ENCODE data around the gene SLC1A5.
"Not testable (repeated sequence)": the region's sequence is repeated elsewhere in the genome, so short reads cannot be mapped to it uniquely, and the experiment has no call there.

Gene SLC1A5

GRCh38 chr19:46813839-46814358 lies 25.5 kb upstream of the SLC1A5 start:
- no peak overlapping the region for H3K4me3 ChIP-seq (ENCODE audit: low read depth, low read length)
- peak; percentile 83 for DNase-seq (ENCODE audit: low read depth)
- no peak for TF ChIP-seq CTCF (IDR thresholded peaks at IDR 0.05; ENCODE audit: control insufficient read depth, extremely low read depth, insufficient read depth)

DNA sequence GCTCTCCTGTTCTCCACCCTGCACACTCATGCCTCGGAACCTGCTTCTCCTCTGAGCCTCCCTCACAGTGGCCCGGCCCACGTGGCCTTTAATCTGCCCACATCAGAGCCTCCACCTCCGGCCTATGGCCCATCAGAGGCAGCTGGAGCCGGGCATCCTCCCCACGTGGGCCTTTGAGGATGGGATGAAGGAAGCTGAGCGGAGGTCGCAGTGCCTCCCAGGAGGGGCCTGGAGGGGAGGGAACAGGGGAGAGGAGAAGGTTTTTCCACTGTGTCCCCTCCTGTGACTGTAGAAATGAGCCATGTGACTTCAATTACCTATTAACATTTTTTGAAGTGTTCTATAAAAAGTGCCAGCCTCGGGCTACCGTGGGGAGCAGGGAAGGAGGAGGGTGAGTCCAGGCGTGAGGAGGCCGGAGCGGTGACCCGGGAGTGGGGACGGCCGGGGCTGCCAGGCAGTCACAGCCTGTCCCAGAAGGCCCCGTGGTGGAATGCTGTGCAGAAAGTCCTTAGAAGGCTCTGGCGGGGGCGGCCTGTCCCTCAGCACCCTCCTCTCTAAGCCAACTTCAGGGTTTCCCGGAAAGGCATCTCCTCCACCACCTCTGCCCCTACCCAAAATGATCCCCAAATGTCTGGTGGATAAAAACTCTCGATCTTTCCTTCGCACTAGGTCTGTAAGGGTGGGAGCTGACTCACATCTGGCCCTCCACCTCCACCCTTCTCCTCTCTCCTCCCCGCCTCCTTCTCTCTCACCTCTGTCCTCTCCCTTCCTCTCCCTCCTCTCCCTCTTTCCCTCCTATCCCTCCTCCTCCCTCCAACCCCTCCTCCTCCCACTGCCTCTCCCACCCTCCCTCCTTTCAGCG lies 24.8 kb upstream of the SLC1A5 start:
- TF ChIP-seq CTCF (IDR thresholded peaks at IDR 0.05; ENCODE audit: control insufficient read depth, extremely low read depth, insufficient read depth) = no peak
- no peak for DNase-seq (ENCODE audit: low read depth)
- H3K4me3 ChIP-seq (ENCODE audit: low read depth, low read length) = no peak overlapping the region

- no peak for DNase-seq (ENCODE audit: low read depth)
- no peak for TF ChIP-seq CTCF (IDR thresholded peaks at IDR 0.05; ENCODE audit: control insufficient read depth, extremely low read depth, insufficient read depth)
- no peak overlapping the region for H3K4me3 ChIP-seq (ENCODE audit: low read depth, low read length)
Observed at GRCh38 chr19:46809534-46810272, 21.3 kb upstream of the SLC1A5 start.

- no peak for DNase-seq (ENCODE audit: low read depth)
- no peak overlapping the region for H3K4me3 ChIP-seq (ENCODE audit: low read depth, low read length)
- TF ChIP-seq CTCF (IDR thresholded peaks at IDR 0.05; ENCODE audit: control insufficient read depth, extremely low read depth, insufficient read depth) = no peak
Observed at GRCh38 chr19:46806656-46807055, 18.3 kb upstream of the SLC1A5 start.

DNA sequence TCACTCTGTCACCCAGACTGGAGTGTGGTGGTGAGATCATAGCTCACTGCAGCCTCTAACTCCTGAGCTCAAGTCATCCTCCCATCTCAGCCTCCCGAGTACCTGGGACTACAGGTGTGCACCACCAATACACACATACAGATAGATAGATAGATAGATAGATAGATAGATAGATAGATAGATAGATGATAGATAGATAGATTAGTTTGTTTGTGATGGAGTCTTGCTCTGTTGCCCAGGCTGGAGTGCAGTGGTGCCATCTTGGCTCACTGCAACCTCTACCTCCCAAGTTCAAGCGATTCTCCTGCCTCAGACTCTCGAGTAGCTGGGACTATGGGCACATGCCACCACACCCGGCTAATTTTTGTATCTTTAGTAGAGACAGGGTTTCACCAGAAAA lies 16.0 kb upstream of the SLC1A5 start:
- not testable (repeated sequence) for H3K4me3 ChIP-seq (ENCODE audit: low read depth, low read length); DNase-seq (ENCODE audit: low read depth)

DNA sequence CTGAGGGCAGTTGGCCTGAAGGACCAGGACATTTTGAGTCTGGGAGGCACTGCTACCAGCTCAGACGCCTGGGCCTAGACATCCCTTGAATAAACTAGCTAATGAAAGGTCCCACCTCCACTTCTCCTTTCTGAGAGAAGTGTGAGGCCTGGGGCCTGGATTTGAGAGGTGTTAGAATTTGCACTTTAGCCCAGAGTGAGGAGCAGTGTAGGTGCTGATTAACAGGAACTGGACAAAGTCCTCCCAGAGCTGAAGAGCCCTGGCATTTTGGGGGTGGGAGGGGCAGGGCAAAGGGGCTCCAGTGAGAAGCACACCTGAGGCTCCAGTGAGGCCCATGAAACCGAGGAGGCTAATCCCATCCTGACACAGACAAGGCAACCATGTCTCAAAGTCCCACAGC lies 15.2 kb upstream of the SLC1A5 start:
- no peak for DNase-seq (ENCODE audit: low read depth)
- no peak overlapping the region for H3K4me3 ChIP-seq (ENCODE audit: low read depth, low read length)
- no peak for TF ChIP-seq CTCF (IDR thresholded peaks at IDR 0.05; ENCODE audit: control insufficient read depth, extremely low read depth, insufficient read depth)

DNA sequence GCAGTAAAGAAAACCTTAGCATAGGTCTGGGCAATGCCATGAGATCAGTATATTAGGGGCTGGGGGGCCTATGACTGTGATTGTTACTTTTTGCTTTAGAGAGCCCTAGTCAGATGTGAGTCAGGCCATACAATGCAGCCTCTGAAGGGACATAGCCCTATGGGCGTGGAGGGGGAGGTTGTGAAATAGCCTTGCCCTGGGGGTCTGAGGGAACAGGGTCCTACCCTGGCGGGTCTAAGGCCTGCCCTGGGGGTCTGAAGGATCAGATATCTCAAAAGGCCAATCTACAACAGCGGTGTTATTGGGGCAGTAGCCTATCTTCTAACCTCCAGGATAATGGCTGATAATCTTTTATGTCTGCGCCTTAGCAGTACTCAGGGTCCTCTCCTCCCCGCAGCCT lies 13.8 kb upstream of the SLC1A5 start:
- no peak overlapping the region for H3K4me3 ChIP-seq (ENCODE audit: low read depth, low read length)
- TF ChIP-seq CTCF (IDR thresholded peaks at IDR 0.05; ENCODE audit: control insufficient read depth, extremely low read depth, insufficient read depth) = no peak
- DNase-seq (ENCODE audit: low read depth) = no peak

All from LNCaP clone FGC (cell line).